Colonic mucosa (tissue), 4 donors: ENCODE data around the gene TNS4. TPM values are rescaled to one million over a fixed set of nuclear protein-coding genes. Genes with fewer than 3 reads are reported as not detected.
A peak's percentile ranks its signal among the peaks of the same experiment; 100 is the strongest.

Experiments
- DNase-seq: peaks from one replicate; pipeline ENCODE4 v3.0.0-alpha.2; 2020
- H3K27ac ChIP-seq: fragments of 200-600 bp; one replicate; pipeline ENCODE4 v1.8.0; 2021
- H3K27me3 ChIP-seq: fragments of 200-600 bp; one replicate; pipeline ENCODE4 v1.8.0; 2021
- H3K36me3 ChIP-seq: fragments of 200-600 bp; one replicate; pipeline ENCODE4 v1.8.0; 2021
- H3K4me1 ChIP-seq: fragments of 200-600 bp; one replicate; pipeline ENCODE4 v1.8.0; 2021; ENCODE audit warnings: mild to moderate bottlenecking
- H3K4me3 ChIP-seq: fragments of 200-600 bp; one replicate; pipeline ENCODE4 v1.8.0; 2021
- H3K9ac ChIP-seq, 2 donors: one replicate each; pipeline ENCODE4 v1.7.0; 2013; ENCODE audit warnings: control low read depth in 2 of 2, low read depth in 2 of 2, low read length in 2 of 2
- H3K9me3 ChIP-seq: fragments of 200-600 bp; one replicate; pipeline ENCODE4 v1.8.0; 2021
- intact Hi-C: fragments of 100-400 bp; cut with DNase I; formaldehyde crosslinking; loops from one replicate; pipeline ENCODE4 v1.14.1; 2022
- total RNA-seq, 2 donors: library from RNA; stranded (reverse); fragmentation: NEBNext Ultra II Directional in 1 of 2; extraction: Animal tissue kit (Norgen Biotek cat#: 25700) in 1 of 2; gene quantifications; one replicate each; pipeline ENCODE4 v1.2.1, GENCODE V29; 2021
- TF ChIP-seq, protein P1 (sequence below): fragments of 200-600 bp; IDR thresholded peaks from one replicate; pipeline ENCODE4 v1.8.0; 2022; ENCODE audit warnings: antibody characterized with exemption, mild to moderate bottlenecking
- donor health status: healthy.
- donor health status: DM: no; HTN: no; CAD: no.
- donor health status: DM: no; HTN: no; CAD: no.

Gene TNS4
- total RNA-seq, 2 donors from 2014 or later, result 8.8 to 20.4 TPM

DNA sequence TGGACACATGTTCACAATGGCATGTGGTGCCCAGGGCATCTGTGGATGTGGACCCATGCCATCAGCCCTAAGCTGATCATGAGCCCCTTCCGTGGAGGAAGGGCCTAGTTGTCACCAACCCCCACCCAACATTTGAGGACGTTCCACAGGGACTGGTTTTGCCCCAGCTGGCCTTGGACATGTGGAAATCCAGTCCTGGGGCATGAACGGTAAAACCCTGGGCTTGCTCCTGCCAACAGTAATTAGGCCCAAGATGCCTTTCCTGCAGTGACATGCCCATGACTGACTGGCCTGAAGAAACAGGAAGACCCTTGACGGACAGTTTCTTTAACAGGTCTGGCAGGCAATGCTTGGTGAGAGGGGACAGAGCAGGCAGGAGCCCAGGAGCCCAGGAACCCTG, 7.7 kb downstream of the TNS4 start:
- TF ChIP-seq, protein P1, sequence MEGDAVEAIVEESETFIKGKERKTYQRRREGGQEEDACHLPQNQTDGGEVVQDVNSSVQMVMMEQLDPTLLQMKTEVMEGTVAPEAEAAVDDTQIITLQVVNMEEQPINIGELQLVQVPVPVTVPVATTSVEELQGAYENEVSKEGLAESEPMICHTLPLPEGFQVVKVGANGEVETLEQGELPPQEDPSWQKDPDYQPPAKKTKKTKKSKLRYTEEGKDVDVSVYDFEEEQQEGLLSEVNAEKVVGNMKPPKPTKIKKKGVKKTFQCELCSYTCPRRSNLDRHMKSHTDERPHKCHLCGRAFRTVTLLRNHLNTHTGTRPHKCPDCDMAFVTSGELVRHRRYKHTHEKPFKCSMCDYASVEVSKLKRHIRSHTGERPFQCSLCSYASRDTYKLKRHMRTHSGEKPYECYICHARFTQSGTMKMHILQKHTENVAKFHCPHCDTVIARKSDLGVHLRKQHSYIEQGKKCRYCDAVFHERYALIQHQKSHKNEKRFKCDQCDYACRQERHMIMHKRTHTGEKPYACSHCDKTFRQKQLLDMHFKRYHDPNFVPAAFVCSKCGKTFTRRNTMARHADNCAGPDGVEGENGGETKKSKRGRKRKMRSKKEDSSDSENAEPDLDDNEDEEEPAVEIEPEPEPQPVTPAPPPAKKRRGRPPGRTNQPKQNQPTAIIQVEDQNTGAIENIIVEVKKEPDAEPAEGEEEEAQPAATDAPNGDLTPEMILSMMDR, result no peak
- Histone ChIP-seq H3K4me3 (no peak overlapping the region), H3K27me3 (no peaks in the 10 kb centered on the region), H3K4me1 (peaks cover 10% of the 10 kb centered on the region), H3K9ac (no peak overlapping the region), H3K36me3 (no peaks in the 10 kb centered on the region), H3K9me3 (no peaks in the 10 kb centered on the region), H3K27ac (no peak overlapping the region)
- DNase-seq, result no peak
- intact Hi-C loops, result no loop called here

DNA sequence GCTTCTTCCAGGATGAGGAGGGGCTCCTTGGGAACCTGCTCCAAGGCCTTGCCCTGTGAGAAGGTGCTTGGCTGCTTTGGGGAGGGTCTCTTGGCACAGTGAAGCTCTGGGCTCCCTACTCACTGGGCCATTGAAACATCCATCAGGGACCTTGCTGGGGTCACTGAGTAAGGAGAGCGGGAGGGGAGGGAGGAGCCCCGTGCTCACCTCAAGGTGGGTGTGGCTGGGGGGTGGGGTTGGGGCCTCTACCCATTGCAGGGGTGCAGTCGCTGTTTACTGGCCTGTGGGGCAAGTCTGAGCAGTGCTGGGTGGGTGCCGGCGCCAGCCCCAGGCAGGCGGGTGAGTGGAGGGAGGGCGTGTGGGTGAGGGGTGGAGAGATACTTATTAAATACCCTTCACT, 9.9 kb downstream of the TNS4 start:
- intact Hi-C loops, result no loop called here
- Histone ChIP-seq H3K4me1 (peaks cover 10% of the 10 kb centered on the region), H3K27ac (peak overlapping the region; percentile 82), H3K9ac (no peak overlapping the region), H3K4me3 (no peak overlapping the region), H3K36me3 (no peaks in the 10 kb centered on the region), H3K9me3 (no peaks in the 10 kb centered on the region), H3K27me3 (no peaks in the 10 kb centered on the region)
- TF ChIP-seq, protein P1, result no peak
- DNase-seq, result peak; percentile 69

DNA sequence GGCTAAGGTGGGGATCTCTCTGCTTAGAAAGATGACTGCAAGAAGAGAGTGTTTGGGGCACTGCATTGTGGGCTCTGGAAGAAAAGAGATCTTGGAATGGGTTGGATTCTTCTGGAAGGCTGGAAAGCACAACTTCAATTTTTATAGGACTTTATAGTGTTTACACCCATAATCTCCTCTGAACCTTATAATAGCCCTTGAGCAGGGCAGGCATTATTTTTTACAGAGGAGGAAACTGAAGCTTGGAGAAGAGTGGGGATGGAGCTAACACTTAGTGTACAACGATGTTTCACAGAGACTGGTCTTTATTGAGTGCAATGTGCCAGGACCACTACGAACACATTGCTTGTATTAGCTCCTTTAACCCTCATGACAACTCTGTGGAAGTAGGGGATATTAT, 10.4 kb downstream of the TNS4 start:
- peak overlapping the region; percentile 82 for H3K27ac ChIP-seq
- H3K9me3 ChIP-seq, result no peaks in the 10 kb centered on the region
- TF ChIP-seq, protein P1, result no peak
- H3K36me3 ChIP-seq, result no peaks in the 10 kb centered on the region
- intact Hi-C loops, result no loop called here
- no peak overlapping the region for H3K4me3 ChIP-seq
- DNase-seq, result no peak
- no peaks in the 10 kb centered on the region for H3K27me3 ChIP-seq
- H3K4me1 ChIP-seq, result peaks cover 10% of the 10 kb centered on the region
- H3K9ac ChIP-seq, result peak overlapping the region in 1 of 2 donors; percentile 6

DNA sequence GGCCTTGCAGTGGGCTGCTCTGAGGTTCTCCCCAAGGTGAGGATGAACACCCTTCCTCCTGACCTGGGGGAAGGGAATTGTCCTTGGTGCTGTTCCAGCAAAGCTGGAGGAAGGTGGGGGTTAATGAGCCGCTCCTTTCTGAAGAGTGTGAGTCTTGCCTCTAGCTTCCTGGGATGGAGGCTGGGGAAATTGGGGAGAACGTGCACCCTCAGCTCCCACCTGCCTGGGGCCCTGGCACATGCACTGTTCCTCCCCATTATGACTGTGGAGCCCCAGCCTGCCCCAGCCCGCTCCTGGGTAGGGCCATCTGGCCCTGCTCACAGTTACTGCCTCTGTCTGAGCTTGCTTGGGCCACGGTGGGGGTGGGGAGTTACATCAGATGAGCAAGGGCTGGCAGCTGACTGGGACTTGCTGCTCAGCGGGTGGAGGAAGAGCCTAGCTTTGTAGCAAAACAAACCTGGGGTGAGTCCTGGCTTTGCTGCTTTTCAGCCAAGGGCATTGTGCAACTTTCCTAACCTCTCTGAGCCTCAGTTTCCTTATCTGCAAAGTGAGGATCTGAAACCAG, 11.1 kb downstream of the TNS4 start:
- Histone ChIP-seq H3K9ac (peak overlapping the region in 1 of 2 donors; percentile 34), H3K27me3 (no peaks in the 10 kb centered on the region), H3K36me3 (no peaks in the 10 kb centered on the region), H3K4me3 (no peak overlapping the region), H3K4me1 (peaks cover 10% of the 10 kb centered on the region), H3K9me3 (no peaks in the 10 kb centered on the region), H3K27ac (peak overlapping the region; percentile 82)
- intact Hi-C loops, result no loop called here
- DNase-seq, result peak; percentile 74
- TF ChIP-seq, protein P1, result no peak

GRCh38 chr17:40487371-40488020, 13.9 kb downstream of the TNS4 start:
- Histone ChIP-seq H3K9ac (no peak overlapping the region), H3K4me3 (no peak overlapping the region), H3K4me1 (peaks cover 10% of the 10 kb centered on the region), H3K9me3 (no peaks in the 10 kb centered on the region), H3K36me3 (no peaks in the 10 kb centered on the region), H3K27ac (no peak overlapping the region), H3K27me3 (no peaks in the 10 kb centered on the region)
- no peak for DNase-seq
- intact Hi-C loops, result no loop called here
- TF ChIP-seq, protein P1, result no peak
